HG03460 (cell line): Measurements from ENCODE around the gene PRDX3.
"Not testable (repeated sequence)": the region's sequence is repeated elsewhere in the genome, so short reads cannot be mapped to it uniquely, and the experiment has no call there.

ENCODE experiments used
- ATAC-seq: cut with Tn5 transposase; IDR thresholded peaks from one replicate; pipeline ENCODE4 v1.9.1; 2021; ENCODE audit not compliant: unreplicated experiment

PRDX3 gene

DNA sequence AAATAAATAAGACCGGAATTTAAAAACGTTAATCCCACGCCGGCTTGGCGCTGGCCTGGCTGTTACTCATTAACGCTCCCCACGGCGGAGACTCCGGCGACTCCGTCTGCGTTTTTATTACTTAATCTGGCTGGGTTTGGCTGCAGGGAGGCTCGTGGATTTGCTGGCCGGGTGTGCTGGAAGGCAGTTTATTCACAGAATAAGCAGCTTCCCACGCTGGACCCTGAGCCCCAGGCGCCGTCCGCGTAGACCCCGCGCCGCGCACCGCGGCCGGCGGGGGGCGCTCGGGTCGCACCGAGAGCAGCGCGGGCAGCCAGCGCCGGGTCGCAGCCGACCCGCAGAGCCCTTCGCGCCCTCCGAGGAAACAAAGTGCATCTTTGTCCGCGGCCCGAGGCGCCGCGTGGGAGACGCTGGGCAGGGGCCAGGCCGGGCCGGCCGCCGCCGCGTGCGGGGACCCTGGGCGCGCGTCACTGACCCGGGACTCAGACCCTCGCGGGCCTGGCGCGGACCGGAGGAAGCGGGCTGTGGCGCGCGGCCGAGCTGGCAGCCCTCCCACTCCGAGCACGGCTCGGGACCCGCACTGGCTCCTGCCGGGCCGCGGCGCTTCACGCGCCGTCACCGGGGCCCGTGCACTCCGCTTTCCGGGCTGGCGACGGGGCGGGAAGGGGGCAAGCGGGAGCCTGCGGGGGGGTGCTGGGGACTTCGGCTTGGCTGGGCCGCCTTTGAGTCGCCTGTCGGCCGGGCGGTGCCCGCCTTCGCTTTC is 28.2 kb upstream of the PRDX3 start:
- ATAC-seq: peak; percentile 48

DNA sequence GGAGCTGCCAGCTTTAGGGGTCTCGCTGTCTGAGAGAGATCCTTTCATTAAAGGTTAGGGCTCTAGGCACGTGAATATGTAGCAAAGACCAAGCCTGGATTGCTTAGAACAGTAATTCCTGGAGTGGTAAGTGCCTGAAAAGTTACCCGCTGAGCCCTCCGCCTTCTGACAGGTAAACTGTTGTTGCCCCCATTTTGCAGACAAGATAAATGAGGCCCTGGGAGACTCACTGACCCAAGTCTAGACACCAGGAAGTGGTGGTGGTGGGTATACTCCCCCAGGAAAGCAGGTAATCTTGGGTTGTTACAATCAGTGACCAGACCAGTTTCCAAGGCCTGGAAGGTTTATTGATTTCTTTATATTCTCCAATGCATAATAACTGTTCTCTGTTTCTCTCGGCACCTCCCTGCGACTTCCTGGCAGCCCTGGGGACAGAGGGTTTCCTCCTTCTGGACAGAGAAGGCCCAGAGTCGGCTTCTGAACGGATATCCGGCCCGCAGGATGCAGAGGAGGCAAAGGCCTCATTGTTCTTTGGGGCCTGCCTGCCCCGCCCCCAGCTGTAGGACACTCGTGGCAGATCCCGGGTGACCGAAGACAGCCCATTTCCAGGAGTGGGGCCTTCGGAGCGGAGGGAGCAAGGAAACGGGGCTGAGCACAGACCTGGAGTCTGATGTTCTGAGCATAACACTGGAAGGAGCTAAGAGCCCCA is 27.4 kb upstream of the PRDX3 start:
- peak; percentile 34 for ATAC-seq

DNA sequence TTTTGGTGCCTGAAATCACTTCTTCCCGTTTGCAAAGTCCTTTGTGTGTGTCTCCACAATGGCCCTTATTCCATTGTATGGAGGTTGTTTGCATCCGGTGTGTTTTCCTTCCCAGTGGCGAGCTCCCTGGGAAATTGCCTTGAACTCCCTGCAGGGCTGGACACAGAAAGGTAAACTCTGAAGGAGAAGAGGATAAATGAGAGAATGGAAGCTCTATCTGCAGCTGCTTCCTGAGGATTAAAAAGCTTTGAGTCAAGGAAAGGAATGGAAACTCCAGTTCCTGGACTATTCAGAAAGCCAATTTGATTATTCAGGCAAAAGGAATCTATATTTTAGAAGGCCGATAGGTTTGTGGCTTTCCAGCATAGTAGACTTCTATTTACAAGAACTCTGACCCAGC is 24.4 kb upstream of the PRDX3 start:
- no peak for ATAC-seq

DNA sequence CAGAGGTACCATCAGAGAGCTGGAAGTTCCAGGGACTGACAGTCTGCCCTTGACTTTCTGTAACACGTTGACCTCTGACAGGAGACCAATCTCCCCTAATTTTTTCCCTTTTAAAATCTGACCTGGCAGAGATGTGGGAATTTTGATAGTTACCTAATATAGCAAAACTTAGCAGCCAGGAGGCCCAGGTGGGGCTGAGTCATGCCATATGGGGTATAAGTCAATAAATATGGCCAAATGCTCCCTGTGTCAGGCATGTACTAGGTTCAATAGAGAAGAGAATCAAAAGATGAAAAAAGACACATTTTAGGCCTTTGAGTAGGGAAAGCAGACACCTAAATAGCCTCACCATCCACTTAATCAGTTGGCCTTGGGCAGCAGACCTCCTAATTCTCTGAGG is 22.6 kb upstream of the PRDX3 start:
- ATAC-seq: no peak

- ATAC-seq: no peak
Observed at GRCh38 chr10:119199231-119199992, 20.8 kb upstream of the PRDX3 start.

DNA sequence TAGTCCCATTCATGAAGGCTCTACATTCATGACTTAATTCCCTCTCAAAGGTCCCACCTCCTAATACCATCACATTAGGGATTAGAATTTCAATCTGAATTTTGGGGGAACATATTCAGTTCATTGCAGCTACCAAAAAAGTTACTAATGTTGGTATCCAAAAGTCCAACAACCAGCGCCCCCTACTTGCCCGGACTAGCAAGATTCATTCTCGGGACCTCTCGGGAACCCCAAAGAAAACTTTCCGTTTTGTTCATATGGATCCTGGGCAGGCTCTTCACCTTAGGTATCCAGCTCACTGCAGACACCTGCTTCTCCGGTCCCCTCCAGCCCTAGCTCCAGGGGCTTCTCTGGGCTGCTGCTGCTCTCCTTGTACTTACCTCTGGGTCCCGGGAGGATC is 19.8 kb upstream of the PRDX3 start:
- no peak for ATAC-seq

- ATAC-seq: no peak
Observed at GRCh38 chr10:119197921-119198320, 19.3 kb upstream of the PRDX3 start.

- ATAC-seq: no peak
Observed at GRCh38 chr10:119191881-119192280, 13.3 kb upstream of the PRDX3 start.

GRCh38 chr10:119190954-119191785 is 12.6 kb upstream of the PRDX3 start:
- no peak for ATAC-seq

- ATAC-seq: no peak
Observed at GRCh38 chr10:119190353-119190752, 11.7 kb upstream of the PRDX3 start.

DNA sequence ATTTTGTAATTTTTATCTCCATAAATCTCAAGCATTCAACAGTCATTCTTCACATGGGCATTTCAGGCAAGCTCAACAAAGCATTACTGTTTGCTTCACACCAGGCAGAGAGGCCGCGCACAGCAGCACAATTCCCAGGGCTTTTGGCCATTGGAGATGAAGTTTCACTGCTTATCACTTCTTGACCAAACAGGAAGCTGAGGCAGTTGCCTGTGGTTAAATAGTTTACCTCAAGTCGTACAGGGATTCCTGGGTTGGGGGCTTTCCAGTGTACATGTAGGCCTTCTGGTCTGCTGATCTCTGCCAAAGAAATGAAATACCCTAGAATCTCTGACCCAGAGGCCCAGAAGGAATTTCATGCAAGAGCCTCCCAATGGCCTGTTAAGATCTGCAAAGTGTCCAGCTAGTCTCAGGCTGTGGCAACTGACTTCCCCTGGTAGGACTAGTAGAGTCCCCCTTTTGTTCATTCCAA is 11.2 kb upstream of the PRDX3 start:
- no peak for ATAC-seq

GRCh38 chr10:119183664-119184412 is 5.2 kb upstream of the PRDX3 start:
- no peak for ATAC-seq

GRCh38 chr10:119180850-119181400 is 2.3 kb upstream of the PRDX3 start:
- not testable (repeated sequence) for ATAC-seq

- ATAC-seq: peak; percentile 19
Observed at GRCh38 chr10:119177708-119178371, 772 bp downstream of the PRDX3 start.

GRCh38 chr10:119176166-119176565 is 2.4 kb downstream of the PRDX3 start:
- ATAC-seq: no peak

DNA sequence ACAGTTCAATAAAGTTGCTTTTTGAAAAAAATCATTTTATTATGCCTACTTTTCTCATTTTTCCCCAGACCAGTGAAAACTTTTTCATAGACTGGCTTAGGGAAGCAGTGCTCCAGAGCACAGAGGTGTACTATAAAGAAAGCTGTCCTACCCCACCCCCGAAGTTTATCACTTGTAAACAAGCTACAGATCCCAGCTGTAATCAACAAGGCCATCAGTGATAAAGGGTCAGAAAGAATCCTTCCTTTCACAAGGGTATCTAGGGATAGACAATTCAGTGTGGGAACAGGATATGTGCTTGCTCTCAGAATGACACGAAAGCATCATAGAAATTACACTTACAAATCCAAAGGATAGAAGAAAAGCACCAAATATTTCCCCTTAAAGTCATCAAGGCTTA is 4.5 kb downstream of the PRDX3 start:
- ATAC-seq: no peak

GRCh38 chr10:119167041-119167440 is 11.6 kb downstream of the PRDX3 start:
- no peak for ATAC-seq

GRCh38 chr10:119166564-119166963 is 12.0 kb downstream of the PRDX3 start:
- no peak for ATAC-seq

DNA sequence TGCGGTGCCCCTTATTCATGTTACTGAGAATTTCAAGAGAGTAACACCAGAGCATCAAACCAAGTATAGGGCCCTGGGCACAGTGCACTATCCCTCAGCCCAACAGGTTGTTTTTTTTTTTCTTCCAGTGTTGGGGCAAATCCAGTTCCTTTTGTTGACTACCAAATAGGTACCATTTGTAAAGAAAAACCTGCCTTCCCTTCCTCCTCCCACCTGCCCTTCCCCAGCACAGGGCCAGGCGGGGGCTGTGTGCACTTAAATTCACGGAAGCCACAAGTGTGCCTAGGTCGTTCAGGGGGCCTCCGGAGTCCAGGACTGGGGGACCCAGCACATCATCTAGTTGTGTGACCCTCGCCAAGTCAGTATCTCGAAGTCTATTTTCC is 12.5 kb downstream of the PRDX3 start:
- ATAC-seq: peak; percentile 10
